ENCODE results near the gene HLA-DRB1. TPM values are rescaled to one million over a fixed set of nuclear protein-coding genes. Genes with fewer than 3 reads are reported as not detected.

Gene HLA-DRB1
- polyA plus RNA-seq, 2 of the 4 experiments (the other 2 are of a cell fraction) = not detected

DNA sequence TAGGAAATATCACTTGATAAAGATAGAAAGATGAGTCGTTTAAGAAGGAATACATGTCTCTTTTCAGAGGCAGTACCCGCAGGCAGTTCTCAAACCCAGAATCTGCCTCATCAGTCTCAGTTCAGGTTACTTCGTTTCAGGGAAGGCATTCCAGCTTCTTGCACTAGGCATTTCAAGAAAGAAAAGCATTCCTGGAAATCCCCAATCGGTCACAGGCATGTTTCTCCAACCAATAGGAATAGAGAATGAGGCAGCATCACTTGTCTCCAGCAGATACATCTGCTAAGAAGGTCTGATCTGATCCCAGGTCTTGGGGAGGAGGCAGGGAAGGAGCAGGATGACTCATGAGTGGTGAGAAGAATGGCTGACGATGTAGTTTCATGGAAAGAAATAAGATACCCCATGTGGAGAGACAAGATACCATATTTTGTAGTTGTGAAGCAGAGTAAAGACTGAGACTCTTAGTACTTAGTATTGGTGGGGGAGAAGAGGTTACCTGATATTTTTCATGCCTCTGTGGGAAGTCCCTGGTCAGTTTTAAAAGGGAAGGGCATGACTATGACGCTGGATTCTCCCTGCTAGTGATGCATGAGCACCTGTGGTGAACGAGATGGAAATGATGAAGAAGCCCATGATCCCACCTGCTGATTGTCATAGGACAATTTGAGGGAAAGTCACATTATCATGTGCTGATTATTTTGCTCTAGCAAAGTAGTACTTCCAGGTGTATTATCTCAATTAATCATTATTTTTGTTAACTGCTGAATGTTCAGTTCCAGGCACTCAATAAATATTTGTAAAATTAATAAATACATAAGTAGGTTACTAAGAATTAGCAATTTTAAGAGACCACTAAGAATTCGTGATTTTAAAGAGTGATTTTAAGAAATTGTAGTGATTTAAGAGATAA lies 20.3 kb upstream of the HLA-DRB1 start:
- WGBS (ENCODE audit: missing lambda C conversion rate) = 3% methylated on average over 8 of the region's 8 CpGs
- Histone ChIP-seq H3K4me2 (no peak overlapping the region; the same call in 2 of the 3 replicates), H3K9me3 (no peaks in the 10 kb centered on the region), H3K4me3 (no peak overlapping the region), H3K4me1 (no peaks in the 10 kb centered on the region), H3K27ac (no peak overlapping the region)
- DNase-seq (ENCODE audit: low read depth in 1 of 2, low spot score in 1 of 2) (peak; percentile 25 to 87), ATAC-seq (peak; percentile 99), FAIRE-seq (no peak)
- ChIA-PET POLR2A (no interaction called here), CTCF (no interaction called here)
- TF ChIP-seq ESRRA (IDR thresholded peaks at IDR 0.05; ENCODE audit: borderline replicate concordance, low read length) (no peak), CBX8 (IDR thresholded peaks at IDR 0.05) (no peak), RFX5 (IDR thresholded peaks at IDR 0.05) (peak; percentile 89), FOSL2 (IDR thresholded peaks at IDR 0.05) (no peak), FOSL2 (CRISPR knock-in tag; IDR thresholded peaks at IDR 0.05) (no peak)

DNA sequence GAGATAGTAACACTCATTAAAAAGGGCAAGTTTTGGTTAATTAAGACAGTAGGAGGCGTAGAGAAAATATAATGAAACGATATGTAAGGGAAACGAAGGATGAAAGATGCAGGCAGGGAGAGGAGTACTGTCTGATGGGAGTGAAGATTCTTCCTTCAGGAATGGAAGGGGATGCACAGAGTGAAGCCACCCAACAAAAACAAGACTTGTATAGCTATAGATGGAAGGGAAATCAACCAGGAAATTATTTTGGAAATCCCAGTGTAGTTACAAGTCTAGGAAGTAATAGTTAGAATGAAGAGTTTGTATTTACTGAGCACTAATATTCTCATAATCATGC lies 19.7 kb upstream of the HLA-DRB1 start:
- no peaks in the 10 kb centered on the region for H3K4me1 ChIP-seq
- DNase-seq (ENCODE audit: low read depth in 1 of 2, low spot score in 1 of 2) = no peak
- POLR2A ChIA-PET = no interaction called here
- WGBS (ENCODE audit: missing lambda C conversion rate) = 21% methylated on average over 2 of the region's 3 CpGs
- no peak overlapping the region for H3K4me2 ChIP-seq
- CTCF ChIA-PET = no interaction called here
- no peak; a peak in 1 of 6 replicates for ATAC-seq
- no peak for FAIRE-seq
- TF ChIP-seq EHF (CRISPR knock-in tag; IDR thresholded peaks at IDR 0.05) (no peak), POLR2AphosphoS2 (conservative IDR thresholded peaks at IDR 0.05; ENCODE audit: low read length) (no peak), POLR2A (IDR thresholded peaks at IDR 0.05; ENCODE audit: low read length) (no peak), SMC3 (IDR thresholded peaks at IDR 0.05) (no peak), ZSCAN20 (CRISPR knock-in tag; IDR thresholded peaks at IDR 0.05) (no peak), ZFP36 (IDR thresholded peaks at IDR 0.05; ENCODE audit: borderline replicate concordance, partially characterized antibody) (no peak), NPAS2 (CRISPR knock-in tag; IDR thresholded peaks at IDR 0.05; ENCODE audit: borderline replicate concordance) (no peak), MAZ (IDR thresholded peaks at IDR 0.05; ENCODE audit: borderline replicate concordance, low read depth, low read length) (no peak), EP300 (IDR thresholded peaks at IDR 0.05) (no peak), PHF8 (IDR thresholded peaks at IDR 0.05; ENCODE audit: borderline replicate concordance, low read depth) (no peak), ZC3H11A (IDR thresholded peaks at IDR 0.05) (no peak), NR3C1 (IDR thresholded peaks at IDR 0.05) (no peak), TP53 (CRISPR knock-in tag; IDR thresholded peaks at IDR 0.05) (no peak), MYC (IDR thresholded peaks at IDR 0.05; ENCODE audit: borderline replicate concordance, low read length) (no peak), FOSL2 (IDR thresholded peaks at IDR 0.05) (no peak), FOSL2 (CRISPR knock-in tag; IDR thresholded peaks at IDR 0.05) (no peak), HOXA7 (CRISPR knock-in tag; IDR thresholded peaks at IDR 0.05) (no peak), TFCP2L1 (CRISPR knock-in tag; IDR thresholded peaks at IDR 0.05) (no peak)
- TF ChIP-seq, protein P1, sequence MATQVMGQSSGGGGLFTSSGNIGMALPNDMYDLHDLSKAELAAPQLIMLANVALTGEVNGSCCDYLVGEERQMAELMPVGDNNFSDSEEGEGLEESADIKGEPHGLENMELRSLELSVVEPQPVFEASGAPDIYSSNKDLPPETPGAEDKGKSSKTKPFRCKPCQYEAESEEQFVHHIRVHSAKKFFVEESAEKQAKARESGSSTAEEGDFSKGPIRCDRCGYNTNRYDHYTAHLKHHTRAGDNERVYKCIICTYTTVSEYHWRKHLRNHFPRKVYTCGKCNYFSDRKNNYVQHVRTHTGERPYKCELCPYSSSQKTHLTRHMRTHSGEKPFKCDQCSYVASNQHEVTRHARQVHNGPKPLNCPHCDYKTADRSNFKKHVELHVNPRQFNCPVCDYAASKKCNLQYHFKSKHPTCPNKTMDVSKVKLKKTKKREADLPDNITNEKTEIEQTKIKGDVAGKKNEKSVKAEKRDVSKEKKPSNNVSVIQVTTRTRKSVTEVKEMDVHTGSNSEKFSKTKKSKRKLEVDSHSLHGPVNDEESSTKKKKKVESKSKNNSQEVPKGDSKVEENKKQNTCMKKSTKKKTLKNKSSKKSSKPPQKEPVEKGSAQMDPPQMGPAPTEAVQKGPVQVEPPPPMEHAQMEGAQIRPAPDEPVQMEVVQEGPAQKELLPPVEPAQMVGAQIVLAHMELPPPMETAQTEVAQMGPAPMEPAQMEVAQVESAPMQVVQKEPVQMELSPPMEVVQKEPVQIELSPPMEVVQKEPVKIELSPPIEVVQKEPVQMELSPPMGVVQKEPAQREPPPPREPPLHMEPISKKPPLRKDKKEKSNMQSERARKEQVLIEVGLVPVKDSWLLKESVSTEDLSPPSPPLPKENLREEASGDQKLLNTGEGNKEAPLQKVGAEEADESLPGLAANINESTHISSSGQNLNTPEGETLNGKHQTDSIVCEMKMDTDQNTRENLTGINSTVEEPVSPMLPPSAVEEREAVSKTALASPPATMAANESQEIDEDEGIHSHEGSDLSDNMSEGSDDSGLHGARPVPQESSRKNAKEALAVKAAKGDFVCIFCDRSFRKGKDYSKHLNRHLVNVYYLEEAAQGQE (IDR thresholded peaks at IDR 0.05) = no peak
- TF ChIP-seq, protein P2, sequence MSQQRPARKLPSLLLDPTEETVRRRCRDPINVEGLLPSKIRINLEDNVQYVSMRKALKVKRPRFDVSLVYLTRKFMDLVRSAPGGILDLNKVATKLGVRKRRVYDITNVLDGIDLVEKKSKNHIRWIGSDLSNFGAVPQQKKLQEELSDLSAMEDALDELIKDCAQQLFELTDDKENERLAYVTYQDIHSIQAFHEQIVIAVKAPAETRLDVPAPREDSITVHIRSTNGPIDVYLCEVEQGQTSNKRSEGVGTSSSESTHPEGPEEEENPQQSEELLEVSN (IDR thresholded peaks at IDR 0.05; ENCODE audit: borderline replicate concordance, low read depth) = no peak
- TF ChIP-seq, protein P3, sequence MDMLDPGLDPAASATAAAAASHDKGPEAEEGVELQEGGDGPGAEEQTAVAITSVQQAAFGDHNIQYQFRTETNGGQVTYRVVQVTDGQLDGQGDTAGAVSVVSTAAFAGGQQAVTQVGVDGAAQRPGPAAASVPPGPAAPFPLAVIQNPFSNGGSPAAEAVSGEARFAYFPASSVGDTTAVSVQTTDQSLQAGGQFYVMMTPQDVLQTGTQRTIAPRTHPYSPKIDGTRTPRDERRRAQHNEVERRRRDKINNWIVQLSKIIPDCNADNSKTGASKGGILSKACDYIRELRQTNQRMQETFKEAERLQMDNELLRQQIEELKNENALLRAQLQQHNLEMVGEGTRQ (IDR thresholded peaks at IDR 0.05) = no peak
- H3K9me3 ChIP-seq = no peaks in the 10 kb centered on the region
- H3K4me3 ChIP-seq = no peak overlapping the region
- no peak overlapping the region for H3K27ac ChIP-seq

All from A549 (cell line).